ENCODE data around the gene GBE1.

- TF ChIP-seq CTCF (IDR thresholded peaks at IDR 0.05) (no peak), POLR2A (IDR thresholded peaks at IDR 0.05) (no peak)
Observed at GRCh38 chr3:81763001-81763400, 1.6 kb upstream of the GBE1 start.

All from adrenal gland (tissue), 5 donors.